Inflammatory macrophage treated with lipopolysaccharide for 1 hour (primary cell): ENCODE data around the gene COPG1.

Experiments used
- DNase-seq, 2 donors: peaks; one replicate each; pipeline ENCODE4 v3.0.0-alpha.2; 2020 to 2022

The COPG1 gene, protein sequence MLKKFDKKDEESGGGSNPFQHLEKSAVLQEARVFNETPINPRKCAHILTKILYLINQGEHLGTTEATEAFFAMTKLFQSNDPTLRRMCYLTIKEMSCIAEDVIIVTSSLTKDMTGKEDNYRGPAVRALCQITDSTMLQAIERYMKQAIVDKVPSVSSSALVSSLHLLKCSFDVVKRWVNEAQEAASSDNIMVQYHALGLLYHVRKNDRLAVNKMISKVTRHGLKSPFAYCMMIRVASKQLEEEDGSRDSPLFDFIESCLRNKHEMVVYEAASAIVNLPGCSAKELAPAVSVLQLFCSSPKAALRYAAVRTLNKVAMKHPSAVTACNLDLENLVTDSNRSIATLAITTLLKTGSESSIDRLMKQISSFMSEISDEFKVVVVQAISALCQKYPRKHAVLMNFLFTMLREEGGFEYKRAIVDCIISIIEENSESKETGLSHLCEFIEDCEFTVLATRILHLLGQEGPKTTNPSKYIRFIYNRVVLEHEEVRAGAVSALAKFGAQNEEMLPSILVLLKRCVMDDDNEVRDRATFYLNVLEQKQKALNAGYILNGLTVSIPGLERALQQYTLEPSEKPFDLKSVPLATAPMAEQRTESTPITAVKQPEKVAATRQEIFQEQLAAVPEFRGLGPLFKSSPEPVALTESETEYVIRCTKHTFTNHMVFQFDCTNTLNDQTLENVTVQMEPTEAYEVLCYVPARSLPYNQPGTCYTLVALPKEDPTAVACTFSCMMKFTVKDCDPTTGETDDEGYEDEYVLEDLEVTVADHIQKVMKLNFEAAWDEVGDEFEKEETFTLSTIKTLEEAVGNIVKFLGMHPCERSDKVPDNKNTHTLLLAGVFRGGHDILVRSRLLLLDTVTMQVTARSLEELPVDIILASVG

GRCh38 chr3:129249284-129250065, at the start of gene COPG1:
Gene COPG1 (plus strand): TSS chr3:129249606. CDS start chr3:129249710, 104 bp downstream.
- peak; percentile 87 to 96 for DNase-seq

GRCh38 chr3:129204473-129204872, 44.9 kb upstream of the COPG1 start:
- DNase-seq, result no peak

GRCh38 chr3:129205109-129205832, 44.1 kb upstream of the COPG1 start:
- DNase-seq, result no peak

DNA sequence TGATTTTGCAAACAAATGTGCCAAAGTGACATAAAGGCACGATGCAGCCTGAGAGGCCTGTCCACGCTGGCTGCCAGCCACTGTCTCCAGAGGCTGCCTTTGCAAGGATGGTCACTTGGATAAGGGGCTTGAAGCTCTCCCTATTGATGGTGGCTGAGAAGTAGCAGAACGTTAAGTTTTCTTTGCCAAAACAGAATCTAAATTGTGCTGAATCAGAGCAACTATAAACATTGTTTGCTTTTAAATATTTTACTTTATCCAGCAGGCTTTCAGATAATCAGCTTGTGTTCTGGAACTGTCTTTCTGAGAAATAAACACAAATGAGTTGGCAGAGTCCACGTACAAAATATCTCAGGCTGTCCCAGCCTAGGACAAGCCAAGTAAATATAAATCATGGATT, 41.9 kb upstream of the COPG1 start:
- no peak for DNase-seq

GRCh38 chr3:129211345-129211744, 38.1 kb upstream of the COPG1 start:
- no peak for DNase-seq

- peak in 1 of 2 donors; percentile 73 for DNase-seq
Measured at GRCh38 chr3:129211772-129212171, 37.6 kb upstream of the COPG1 start.

GRCh38 chr3:129213238-129213637, 36.2 kb upstream of the COPG1 start:
- DNase-seq, result no peak

DNA sequence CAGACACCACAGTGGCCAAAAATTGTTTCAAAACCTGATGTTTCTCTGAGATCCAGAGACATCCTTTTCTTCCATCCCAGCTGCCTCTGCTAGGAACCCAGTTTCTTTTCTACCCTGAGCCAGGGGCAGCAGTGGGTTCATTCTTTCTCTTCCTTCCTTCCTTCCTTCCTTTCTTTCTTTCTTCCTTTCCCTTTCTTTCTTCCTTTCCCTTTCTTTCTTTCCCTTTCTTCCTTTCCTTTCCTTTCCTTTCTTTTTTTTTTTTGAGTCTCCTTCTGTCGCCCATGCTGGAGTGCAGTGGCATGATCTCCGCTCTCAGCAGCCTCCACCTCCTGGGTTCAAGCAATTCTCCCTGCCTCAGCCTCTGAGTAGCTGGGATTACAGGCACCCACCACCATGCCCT, 30.7 kb upstream of the COPG1 start:
- no peak for DNase-seq

DNA sequence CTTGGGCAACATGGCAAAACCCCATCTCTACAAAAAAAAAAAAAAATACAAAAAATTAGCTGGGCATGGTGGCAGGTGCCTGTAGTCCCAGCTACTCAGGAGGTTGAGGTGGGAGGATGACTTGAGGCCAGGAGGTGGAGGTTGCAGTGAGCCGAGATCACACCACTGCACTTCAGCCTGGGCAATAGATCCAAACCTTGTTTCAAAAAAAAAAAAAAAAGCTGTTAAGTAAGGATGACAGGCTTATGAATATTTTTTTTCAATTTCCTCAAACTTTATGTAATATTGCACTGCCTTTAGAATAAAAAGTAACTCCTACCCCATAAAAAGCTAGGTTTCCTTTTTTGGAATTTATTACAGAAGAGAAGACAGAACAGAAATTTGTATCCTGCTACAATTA, 25.0 kb upstream of the COPG1 start:
- DNase-seq, result peak; percentile 32 to 41

- peak; percentile 87 to 95 for DNase-seq
Measured at GRCh38 chr3:129224984-129225393, 24.4 kb upstream of the COPG1 start.

- DNase-seq, result peak; percentile 72 to 93
Measured at GRCh38 chr3:129226374-129226773, 23.0 kb upstream of the COPG1 start.

DNA sequence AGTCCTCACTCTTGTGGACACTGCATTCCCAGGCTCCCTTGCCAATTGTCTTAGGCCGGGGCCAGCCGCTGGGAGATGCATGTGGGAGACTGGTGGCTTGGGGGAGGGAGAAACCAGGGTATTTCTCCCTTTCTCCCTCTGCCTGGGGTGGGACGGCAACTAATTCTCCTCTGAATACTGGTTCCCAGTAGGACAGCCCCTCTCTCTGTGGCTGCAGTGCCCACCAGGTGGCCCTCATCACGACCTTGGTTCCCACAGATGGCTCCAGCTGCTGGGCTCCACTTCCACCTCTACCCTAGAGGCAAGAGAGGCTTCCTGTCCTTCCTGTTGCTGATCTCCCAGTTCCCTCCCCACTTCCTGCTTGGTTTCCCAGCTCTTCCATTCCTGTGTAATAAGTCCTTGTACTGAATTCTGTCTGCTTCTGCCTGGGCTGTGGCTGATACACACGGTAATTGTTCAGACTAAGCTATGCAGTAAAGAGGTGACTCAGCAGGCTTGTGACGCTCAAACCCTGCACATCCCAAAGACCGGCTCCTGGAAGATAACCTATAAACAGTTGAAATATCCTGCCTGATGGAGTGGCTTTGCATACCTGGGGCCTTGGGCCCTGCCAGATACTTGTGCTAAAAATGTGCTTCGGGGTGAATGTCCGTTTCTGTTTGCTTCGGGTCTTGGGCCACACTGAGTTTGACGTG, 20.4 kb upstream of the COPG1 start:
- DNase-seq, result no peak

DNA sequence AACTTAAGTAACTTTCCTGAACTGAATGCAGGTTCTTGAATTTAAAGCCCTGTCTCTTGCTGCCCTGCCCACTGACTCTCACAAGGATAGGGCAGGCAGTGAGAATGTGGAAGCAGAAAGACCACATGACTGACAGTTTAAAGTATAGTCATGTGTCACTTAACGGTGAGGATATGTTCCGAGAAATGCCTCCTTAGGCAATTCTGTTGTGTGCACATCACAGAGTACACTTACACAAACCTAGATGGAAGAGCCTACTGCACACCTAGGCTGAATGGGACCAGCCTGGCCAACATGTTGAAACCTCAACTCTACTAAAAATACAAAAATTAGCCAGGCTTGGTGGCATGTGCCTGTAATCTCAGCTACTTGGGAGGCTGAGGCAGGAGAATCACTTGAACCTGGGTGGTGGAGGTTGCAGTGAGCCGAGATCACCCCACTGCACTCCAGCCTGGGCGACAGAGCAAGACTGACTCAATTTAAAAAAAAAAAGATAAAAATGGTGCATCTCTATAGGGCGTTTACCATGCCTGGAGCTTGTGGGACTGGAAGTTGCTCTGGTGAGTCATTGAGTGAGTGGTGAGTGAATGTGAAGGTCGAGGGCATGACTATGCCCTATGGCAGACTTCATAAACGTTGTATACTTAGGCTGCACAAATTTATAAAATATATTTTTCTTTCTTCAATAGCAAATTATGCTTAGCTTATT, 18.9 kb upstream of the COPG1 start:
- peak; percentile 89 to 97 for DNase-seq

GRCh38 chr3:129231331-129232119, 17.9 kb upstream of the COPG1 start:
- no peak for DNase-seq

DNA sequence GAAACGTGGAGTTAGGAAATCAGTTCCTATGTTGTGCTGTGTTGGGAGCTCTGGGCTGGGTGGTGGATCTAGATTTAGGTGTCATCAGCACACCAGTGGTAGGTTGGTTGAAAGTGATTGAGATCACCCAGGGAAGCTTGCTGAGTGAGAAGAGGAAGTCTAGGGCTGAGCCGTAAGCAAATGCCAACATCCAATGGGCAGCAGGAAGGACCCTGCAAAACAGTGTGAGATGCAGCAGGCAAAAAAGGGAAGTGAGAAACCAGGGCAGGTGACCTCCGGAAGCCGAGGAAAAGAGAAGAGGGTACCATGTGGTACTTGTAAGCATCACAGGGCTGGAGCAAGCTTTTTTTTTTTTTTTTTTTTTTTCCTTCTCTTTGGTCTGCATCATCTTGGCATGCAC, 15.9 kb upstream of the COPG1 start:
- DNase-seq, result peak; percentile 76 to 92

DNA sequence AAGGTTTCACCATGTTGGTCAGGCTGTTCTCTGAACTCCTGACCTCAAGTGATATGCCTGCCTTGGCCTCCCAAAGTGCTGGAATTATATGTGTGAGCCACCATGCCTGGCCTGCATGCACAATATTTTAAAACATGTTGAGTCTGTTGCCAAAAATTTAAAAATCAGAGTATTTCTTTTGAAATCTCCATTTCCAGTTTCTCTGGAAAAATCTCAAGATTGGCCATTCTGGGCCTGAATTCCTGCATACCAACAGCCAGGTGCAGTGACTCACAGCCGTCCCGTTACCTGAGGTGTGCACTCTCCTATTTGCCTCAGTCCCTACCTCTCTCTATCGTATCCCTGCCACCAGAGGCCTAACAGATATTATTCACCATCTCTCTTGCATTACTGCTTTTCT, 15.0 kb upstream of the COPG1 start:
- no peak for DNase-seq

- no peak for DNase-seq
Measured at GRCh38 chr3:129235344-129235917, 14.0 kb upstream of the COPG1 start.

GRCh38 chr3:129238945-129239705, 10.3 kb upstream of the COPG1 start:
- DNase-seq, result peak; percentile 95 to 97

DNA sequence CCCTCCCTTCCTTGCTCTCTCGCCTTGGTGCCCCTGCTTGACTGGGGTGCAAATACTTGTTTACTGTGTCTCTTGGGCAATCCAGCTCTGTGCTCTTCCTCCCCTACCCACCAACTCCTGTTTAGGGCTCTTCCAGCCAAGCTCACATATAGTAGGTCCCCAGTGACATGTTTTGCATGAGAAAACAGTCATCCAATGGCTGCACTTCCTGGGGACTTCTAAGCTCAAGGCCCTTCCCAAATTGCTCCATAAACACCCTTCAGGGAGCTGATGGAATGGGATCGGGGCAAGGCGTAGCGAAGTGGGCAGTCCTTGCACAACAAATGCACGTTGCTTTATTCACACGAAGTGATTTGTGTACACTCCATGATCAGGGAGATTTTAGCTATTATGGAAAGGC, 9.4 kb upstream of the COPG1 start:
- DNase-seq, result peak; percentile 72 to 95
